GM18867 (cell line): ENCODE data around the gene BSX.

Experiments used
- ATAC-seq: cut with Tn5 transposase; IDR thresholded peaks from one replicate; pipeline ENCODE4 v1.9.1; 2021; ENCODE audit warnings: mild to moderate bottlenecking, moderate library complexity; ENCODE audit not compliant: unreplicated experiment

BSX gene

GRCh38 chr11:122981388-122982264 lies at the start of gene BSX:
TSS of gene BSX (minus strand) at chr11:122981834. CDS start at chr11:122981671, 163 bp downstream.
- ATAC-seq, result no peak

DNA sequence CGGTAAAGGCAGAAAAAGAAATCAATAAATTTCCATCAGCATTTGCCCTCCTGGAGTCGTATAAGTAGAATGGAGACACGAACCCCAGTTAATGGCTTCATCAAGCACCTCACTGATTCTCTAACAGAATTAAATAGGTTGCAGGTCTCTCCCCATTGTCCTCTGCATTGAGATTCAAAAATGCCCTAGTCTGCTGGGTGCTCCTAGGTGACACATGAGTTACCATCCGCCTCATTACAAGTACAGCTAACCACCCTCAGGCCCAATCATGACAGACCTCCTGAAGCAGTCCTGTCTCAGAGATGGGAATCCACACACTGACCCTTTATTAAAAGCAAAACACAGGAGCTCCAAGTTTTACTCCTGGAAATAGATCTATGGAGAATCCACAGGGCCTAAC lies 48.9 kb upstream of the BSX start:
- no peak for ATAC-seq

DNA sequence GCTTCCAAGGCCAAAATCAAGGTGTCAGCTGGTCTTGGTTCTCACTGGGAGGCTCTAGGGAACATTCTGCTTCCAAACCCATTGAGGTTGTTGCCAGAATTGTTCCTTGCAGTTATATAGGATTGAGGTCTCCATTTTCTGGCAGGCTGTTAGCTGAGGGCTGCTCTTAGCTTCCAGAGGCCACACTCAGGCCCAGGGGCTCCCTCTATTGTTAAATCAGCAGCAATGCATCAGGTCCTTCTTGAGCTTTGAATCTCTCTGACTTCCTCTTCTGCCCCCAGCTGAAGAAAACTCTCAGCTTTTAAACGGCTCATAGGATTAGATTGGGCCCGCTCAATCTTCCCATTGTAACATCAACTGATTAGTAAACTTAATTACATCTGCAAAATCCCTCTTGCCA lies 39.3 kb upstream of the BSX start:
- ATAC-seq, result peak; percentile 83

GRCh38 chr11:123018702-123019101 lies 37.1 kb upstream of the BSX start:
- no peak for ATAC-seq

DNA sequence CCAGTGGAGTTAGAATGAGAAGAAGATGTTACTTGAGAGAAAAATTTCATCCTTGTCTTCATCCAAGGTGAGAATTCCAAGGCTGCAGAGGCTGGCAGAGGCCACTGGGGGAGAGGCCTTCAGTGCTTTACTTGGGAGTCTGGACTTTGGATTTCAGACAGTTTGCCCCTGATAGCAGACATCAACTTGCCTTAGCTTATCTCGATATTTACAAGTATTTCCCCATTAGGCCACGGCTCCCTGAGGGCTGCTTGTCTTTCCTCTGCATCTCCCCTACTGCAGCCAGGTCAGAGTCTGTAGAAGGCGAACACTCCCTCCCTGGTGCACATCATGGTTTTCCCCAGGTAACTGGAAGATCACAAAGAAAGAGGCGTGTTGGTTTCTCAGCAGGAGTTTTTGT lies 29.9 kb upstream of the BSX start:
- no peak for ATAC-seq

DNA sequence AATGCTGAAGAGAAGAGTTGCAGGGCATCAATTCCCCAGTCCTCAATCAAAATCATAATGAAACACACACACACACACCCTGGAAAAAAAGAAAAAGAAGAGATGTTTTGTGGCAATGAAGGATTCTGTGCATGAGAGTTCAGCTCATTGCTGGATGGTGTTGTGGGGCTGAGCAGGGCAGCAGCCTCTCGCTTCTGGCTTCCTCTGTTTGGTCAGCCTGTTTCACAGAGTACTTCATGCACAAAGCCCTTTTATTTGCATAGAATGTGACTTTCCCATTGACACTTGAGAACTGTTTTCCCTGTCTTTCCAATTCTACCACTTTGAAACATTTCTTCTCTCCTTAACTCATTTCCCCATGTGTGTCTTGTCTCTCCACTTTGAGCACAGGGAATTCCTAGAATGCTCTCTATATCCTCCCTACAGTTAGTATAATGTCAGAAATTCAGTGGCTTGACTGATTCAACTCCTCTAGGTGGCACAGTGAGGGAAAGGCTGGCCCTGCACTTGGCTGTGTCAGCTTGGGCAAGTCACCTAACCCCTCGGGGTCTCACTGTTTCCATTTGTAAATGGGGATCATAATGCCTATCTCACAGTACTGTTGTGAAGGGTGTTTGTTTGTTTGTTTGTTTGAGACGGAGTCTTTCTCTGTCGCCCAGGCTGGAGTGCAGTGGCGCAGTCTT lies 25.4 kb upstream of the BSX start:
- no peak for ATAC-seq

DNA sequence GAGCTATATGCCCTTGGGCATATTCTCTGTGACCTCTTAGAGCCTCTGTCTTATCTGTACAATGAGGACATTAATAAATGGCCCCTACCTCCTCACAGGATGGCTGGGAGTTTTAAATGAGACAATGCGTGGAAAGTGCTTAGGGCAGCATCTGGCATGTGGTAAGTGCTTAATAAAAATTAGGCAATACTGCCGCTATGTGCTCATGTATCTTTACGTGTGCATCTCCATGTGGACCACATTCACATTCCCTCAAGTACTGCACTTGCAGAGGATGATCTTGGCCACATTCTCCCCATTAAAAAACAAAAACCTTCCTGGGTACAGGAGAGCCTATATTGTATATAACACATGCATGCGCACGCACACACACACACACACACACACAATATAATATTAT lies 19.1 kb upstream of the BSX start:
- ATAC-seq, result no peak

- no peak for ATAC-seq
These were observed 17.2 kb upstream of the BSX start for GRCh38 chr11:122998727-122999366.

DNA sequence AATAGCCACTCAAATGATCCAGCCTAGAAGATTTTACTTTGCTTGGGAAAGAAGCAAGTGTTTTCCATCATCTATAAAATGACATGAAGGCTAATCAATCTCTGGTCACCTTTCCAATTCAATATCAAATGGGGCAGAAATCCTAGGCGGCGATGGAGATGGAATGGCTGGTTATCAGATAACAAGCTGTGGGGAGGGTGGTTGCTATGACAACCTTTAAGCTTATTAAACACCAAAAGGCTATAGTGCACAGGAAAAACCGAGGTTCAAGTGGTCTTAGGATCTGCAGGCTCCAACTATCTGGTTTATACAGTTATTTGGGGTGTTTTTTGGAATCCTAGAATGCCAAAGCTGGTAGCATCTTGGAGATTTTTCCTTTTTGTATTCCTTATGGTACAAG lies 13.9 kb upstream of the BSX start:
- ATAC-seq, result no peak

DNA sequence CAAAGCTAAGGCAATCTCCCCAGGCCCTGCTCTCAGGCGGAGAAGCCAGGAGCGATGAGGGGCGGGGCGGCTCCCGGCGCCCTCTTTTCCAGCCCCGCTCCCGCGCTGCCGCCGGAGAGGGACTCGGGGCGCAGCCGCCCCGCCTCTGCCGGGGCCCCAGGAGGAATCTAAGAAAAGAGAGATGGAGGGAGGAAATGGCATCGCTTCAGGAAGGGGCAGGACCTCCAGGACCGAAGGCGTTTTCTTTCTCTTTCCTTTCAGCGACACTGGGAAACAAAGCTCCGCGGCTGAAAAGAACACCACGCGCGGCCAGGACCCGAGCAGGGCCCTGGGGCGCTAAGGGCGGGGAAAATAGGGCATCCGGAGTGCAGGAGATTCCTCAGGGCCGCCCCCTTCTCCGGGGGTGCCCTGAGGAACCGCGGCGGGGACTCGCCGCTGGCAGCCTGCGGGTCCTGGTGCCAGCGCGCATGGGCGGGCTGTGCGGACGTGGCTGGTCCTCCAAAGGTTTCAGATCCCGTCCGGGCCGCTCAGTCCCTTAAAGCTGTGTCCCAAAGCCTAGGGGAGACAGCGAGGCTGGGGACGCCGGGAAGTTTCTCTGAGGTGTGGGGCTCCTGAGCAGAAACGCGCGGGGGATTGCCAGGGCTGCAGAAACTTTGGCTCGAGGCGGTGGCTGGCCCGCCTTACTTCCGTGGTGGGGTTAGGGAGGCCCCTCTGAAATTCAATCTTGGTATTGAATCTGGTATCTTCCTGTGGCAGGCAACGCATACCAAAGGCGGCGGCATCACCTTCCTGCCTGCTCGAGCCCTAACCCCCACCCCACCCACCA lies 2.8 kb upstream of the BSX start:
- ATAC-seq, result no peak

GRCh38 chr11:122983438-122984185 lies 2.0 kb upstream of the BSX start:
- no peak for ATAC-seq

DNA sequence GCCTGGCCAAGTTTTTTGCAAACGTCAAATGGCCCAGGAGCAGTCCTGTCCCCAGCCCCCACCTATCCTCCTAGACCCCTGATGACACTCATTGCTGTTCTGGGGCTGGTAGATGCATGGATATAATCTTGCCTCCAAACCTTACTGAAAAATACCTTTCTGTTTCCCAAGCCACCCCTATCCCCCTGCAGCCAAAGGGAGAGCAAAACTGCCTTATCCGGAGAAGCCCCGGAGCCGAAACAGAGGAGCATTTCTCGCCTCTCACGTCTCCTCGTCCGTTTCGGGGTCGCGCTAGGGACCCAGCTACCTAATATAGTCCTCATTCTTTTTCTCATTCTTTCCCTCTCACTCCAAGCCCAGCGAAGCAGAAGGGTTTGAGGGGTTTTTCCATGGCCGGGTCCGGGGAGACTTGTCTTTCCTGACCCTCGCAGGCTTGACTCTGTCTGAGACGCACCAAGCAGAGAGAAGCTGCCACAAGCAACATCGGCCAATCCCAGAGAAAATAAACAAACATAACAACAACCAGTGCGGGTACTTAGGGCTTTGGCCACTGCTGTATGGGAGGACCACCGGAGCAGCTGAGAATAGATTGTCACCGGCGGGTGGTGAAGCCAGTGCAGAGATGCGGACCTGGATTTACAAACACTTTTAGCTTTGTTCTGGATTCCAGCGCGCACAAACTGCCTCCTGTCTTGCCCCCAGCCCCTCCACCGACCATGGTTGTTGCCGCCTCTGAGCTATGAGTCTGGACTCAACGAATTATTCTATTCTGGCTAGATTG lies 1.6 kb downstream of the BSX start:
- ATAC-seq, result no peak

DNA sequence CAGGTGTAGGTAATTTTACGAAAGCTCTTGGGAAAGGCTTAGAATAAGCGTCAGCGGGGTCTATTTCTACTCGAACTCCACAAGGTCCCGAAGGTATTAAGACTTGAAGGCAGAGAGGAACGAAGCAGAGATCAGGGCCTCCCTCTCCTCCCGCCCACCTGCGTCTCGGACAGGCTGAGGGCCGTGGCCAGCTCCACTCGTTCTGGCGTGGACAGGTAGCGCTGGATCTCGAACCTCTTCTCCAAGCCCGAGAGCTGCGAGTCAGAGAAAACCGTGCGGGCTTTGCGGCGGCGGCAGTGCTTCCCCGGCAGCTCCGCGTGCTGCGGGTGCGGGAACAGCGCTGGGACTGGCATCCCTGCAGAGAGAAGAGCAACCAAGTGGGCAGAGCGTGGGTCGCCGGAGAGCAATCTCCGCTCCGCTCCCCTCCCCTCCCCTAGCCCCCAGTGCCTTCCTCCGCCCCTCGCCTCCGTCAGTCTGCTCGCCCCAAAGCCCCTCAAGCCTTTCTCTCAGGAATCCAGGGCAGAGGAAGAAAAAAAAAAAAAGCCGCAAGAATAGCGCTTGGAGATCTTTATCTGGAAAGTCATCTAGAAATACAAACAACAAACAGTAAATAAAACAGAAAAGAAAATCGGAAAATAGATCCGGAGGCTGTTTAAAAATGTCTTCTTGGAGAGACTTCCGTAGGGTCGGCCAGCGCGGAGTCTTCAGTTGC lies 2.4 kb downstream of the BSX start:
- no peak for ATAC-seq

DNA sequence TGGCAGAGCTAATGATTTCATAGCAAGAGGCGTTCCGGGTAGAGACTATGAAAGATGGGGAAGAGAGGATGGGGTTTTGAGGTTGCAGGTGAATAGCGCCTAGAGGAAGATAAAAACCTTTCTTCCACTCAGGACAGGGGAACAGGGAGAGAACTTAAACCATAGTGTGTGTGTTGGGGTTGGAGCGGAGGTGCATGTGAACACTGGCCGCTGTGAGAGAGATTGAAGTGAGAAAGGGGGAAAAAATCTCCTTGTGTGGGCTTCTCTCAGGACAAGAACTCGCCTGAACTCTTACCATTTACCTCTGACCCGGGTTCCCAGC lies 3.4 kb downstream of the BSX start:
- ATAC-seq, result no peak

GRCh38 chr11:122977470-122978298 lies 4.0 kb downstream of the BSX start:
- ATAC-seq, result no peak

GRCh38 chr11:122976734-122977469 lies 4.7 kb downstream of the BSX start:
- no peak for ATAC-seq

DNA sequence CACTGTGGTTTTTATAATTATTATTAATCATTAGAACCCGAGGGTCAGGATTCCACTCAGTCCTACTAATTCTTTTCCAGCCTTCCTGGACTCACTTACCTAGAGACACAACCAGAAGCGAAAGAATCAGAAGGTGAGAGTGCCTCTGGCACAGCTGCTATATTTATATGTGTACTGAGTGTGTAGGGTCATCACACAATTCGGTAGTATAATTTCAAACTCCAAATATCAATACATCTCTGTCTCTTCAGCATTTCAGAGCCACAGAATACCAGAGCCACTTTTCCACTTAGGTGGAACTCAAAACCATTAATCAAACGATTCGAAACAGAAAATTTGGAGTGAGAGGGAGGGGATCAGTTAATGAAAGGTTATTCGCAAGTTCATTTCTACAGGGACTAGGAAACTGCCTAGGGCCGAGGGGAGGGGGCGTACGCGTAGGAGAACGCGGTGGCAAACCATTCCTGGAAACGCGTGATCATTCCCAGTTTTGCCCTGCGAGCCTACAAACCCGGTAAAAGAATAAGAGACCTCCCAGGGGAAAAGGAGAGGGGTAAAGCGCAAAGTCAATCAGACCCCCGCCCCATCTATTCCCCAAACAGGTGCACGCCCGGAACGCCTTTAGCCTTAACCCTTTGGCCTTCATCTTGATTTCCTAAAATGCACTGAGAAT lies 5.4 kb downstream of the BSX start:
- no peak for ATAC-seq
